GM12878 (cell line): ENCODE measurements around the gene CCDC88A. TPM values are rescaled to one million over a fixed set of nuclear protein-coding genes. Genes with fewer than 3 reads are reported as not detected.
"Not testable (repeated sequence)": the region's sequence is repeated elsewhere in the genome, so short reads cannot be mapped to it uniquely, and the experiment has no call there.

Experiments
- ATAC-seq: fragments of 200-7000 bp; cut with Tn5 transposase; 3 replicates; pipeline ENCODE4 v1.9.1; 2020; ENCODE audit warnings: mild to moderate bottlenecking, moderate library complexity
- BruUV-seq: library from RNA; stranded (reverse); fragments of 400-500 nt; replicated peaks from 2 replicates; lab custom pipeline; 2021; lab: Mats Ljungman, UMichigan
- CTCF ChIA-PET: fragments of 300-600 bp; sonication (Branson Sonifier 250); formaldehyde crosslinking; extraction: SDS; loops from one replicate; lab custom pipeline; 2021; ENCODE audit warnings: inconsistent platforms; lab: Yijun Ruan, JAX
- POLR2A ChIA-PET: fragments of 350-600 bp; formaldehyde crosslinking; extraction: SDS; loops from one replicate; lab custom pipeline; 2021; ENCODE audit warnings: inconsistent platforms; lab: Charles Lee
- RAD21 ChIA-PET: fragments of 300-600 bp; sonication (Branson Sonifier 250); formaldehyde crosslinking; loops from one replicate; lab custom pipeline; 2023; ENCODE audit warnings: antibody characterized with exemption; ENCODE audit not compliant: unreplicated experiment; lab: Charles Lee
- SMC1A ChIA-PET: fragments of 300-600 bp; sonication (Branson Sonifier 250); formaldehyde crosslinking; loops from one replicate; lab custom pipeline; 2023; ENCODE audit not compliant: unreplicated experiment, uncharacterized antibody; lab: Charles Lee
- DNase-seq: peaks from one replicate; pipeline ENCODE4 v3.0.0-alpha.2; 2011; ENCODE audit warnings: low read depth, low spot score
- FAIRE-seq: peaks from 3 replicates; lab custom pipeline; 2011; peaks lifted over from hg19 to GRCh38; lab: Jason Lieb, UNC
- H2AFZ ChIP-seq: 2 replicates; pipeline ENCODE4 v1.6.0; 2011; ENCODE audit warnings: low read depth, low read length, control low read depth; ENCODE audit not compliant: control insufficient read depth
- H3K27ac ChIP-seq: 2 replicates; pipeline ENCODE4 v1.5.1; 2011; ENCODE audit warnings: control low read depth; ENCODE audit not compliant: control insufficient read depth, insufficient read depth
- H3K27me3 ChIP-seq, 2 experiments: replicated peaks in 1 of 2; 2 replicates each; pipeline versions ENCODE4 v1.6.0 to v1.6.1; 2011; ENCODE audit warnings: low read length in 1 of 2; ENCODE audit not compliant: control insufficient read depth in 2 of 2, insufficient read depth in 2 of 2
- H3K36me3 ChIP-seq, 2 experiments: 2 replicates each; pipeline ENCODE4 v1.5.1; 2011; ENCODE audit warnings: low read length in 1 of 2; ENCODE audit not compliant: control insufficient read depth in 2 of 2, insufficient read depth in 2 of 2
- H3K4me1 ChIP-seq: 2 replicates; pipeline ENCODE4 v1.6.1; 2011; ENCODE audit warnings: mild to moderate bottlenecking, low read length, moderate library complexity, mixed read lengths; ENCODE audit not compliant: control insufficient read depth, insufficient read depth
- H3K4me2 ChIP-seq: 2 replicates; pipeline ENCODE4 v1.6.0; 2011; ENCODE audit warnings: control low read depth; ENCODE audit not compliant: control insufficient read depth, insufficient read depth
- H3K4me3 ChIP-seq: fragments of 200-600 bp; sonication (generic); 2 replicates; pipeline ENCODE4 v1.5.1; 2016
- H3K79me2 ChIP-seq: 2 replicates; pipeline ENCODE4 v1.6.0; 2011; ENCODE audit warnings: low read length; ENCODE audit not compliant: control insufficient read depth, insufficient read depth
- H3K9ac ChIP-seq: 2 replicates; pipeline ENCODE4 v1.8.0; 2011; ENCODE audit warnings: low read length, control low read depth, mixed read lengths; ENCODE audit not compliant: control insufficient read depth, insufficient read depth
- H3K9me3 ChIP-seq: replicated peaks from 3 replicates; pipeline ENCODE4 v1.5.1; 2011; ENCODE audit warnings: mild to moderate bottlenecking, low read length; ENCODE audit not compliant: control insufficient read depth, insufficient read depth
- H4K20me1 ChIP-seq: 2 replicates; pipeline ENCODE4 v1.6.0; 2011; ENCODE audit not compliant: control insufficient read depth, insufficient read depth
- MLLT1 ChIP-seq: fragments of 450-650 bp; IDR thresholded peaks from 2 replicates; pipeline ENCODE4 v1.6.1; 2016; ENCODE audit warnings: mild to moderate bottlenecking
- SPI1 ChIP-seq: IDR thresholded peaks from 2 replicates; pipeline ENCODE4 v1.6.1; 2011; ENCODE audit warnings: low read depth, mild to moderate bottlenecking, low read length, moderate library complexity, borderline replicate concordance; ENCODE audit not compliant: insufficient read depth
- WGBS: methylation state at CpG from one replicate; pipeline ENCODE4 v1.1.6; 2016; ENCODE audit warnings: low lambda C conversion rate; ENCODE audit not compliant: insufficient replicate concordance, insufficient coverage; ENCODE audit errors: missing lambda C conversion rate; 5-methylcytosine and 5-hydroxymethylcytosine counted together
- in situ Hi-C: fragments of 300-500 bp; cut with MboI; formaldehyde crosslinking; loops from 9 replicates; pipeline ENCODE4 v1.14.3; 2018; ENCODE audit warnings: mixed read lengths
- intact Hi-C: fragments of 100-400 bp; cut with micrococcal nuclease; formaldehyde crosslinking; loops from one replicate; pipeline ENCODE4 v1.14.2; 2022; ENCODE audit not compliant: unreplicated experiment
- polyA plus RNA-seq, 11 experiments: library from polyadenylated mRNA; depleted of rRNA in 4 of 11; unstranded in 6 of 11; stranded (reverse) in 5 of 11; fragments of >200 nt; fragmentation: Nextera tagmentation in 4 of 11; fragmentation: Illumina TruSeq in 1 of 11; extraction: Ambion mirVana in 4 of 11; extraction: Trizol in 1 of 11; gene quantifications; 1 replicate in 1 of 11; 2 replicates in 10 of 11; pipeline versions ENCODE4 v1.2.1 to v1.2.3, GENCODE V29; 2011 to 2016; ENCODE audit warnings: inconsistent platforms in 2 of 11, missing spikeins in 2 of 11, low read depth in 1 of 11
- total RNA-seq, 4 experiments: library from RNA; depleted of rRNA in 3 of 4; stranded (reverse); fragments of >200 nt in 3 of 4; fragmentation: Illumina TruSeq in 1 of 4; extraction: Trizol in 1 of 4; gene quantifications; 2 replicates each; pipeline versions ENCODE4 v1.2.1 to v1.2.3, GENCODE V29; 2013 to 2021

CCDC88A gene
- total and polyA plus RNA-seq, 10 of the 15 experiments (the other 5 are each of a cell fraction or from before 2014, with no cell fraction given): 1.8 to 71.6 (median 45.9) TPM

- H3K27me3 ChIP-seq, CTCF ChIA-PET, H3K9ac ChIP-seq, H3K4me2 ChIP-seq, FAIRE-seq, DNase-seq, ATAC-seq, H3K4me3 ChIP-seq, H3K9me3 ChIP-seq, H3K27ac ChIP-seq, in situ Hi-C loops, H2AFZ ChIP-seq, H3K79me2 ChIP-seq, H3K36me3 ChIP-seq, H3K4me1 ChIP-seq, H4K20me1 ChIP-seq, SMC1A ChIA-PET, intact Hi-C loops, RAD21 ChIA-PET, POLR2A ChIA-PET, BruUV-seq: not testable (repeated sequence)
- WGBS: 94% methylated on average over 2 of the region's 2 CpGs
These were observed 145.3 kb downstream of the CCDC88A start for GRCh38 chr2:55274346-55274745.

DNA sequence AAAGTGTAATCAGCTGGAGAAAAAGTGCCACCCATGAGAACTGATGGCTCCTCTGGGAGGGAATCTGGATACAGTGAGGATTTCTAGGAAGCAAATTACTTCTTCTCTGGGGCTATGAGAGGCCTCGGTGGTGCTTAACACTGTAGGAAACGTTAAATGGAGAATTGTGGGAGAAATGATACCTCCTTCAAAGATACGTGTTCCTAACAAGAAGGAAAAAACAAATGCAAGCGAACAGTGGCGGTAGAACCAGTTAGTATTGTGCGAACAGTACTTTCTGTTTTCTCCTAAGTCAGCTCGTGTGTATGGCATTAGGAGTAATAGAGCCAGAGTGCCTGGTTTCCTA, 150.0 kb downstream of the CCDC88A start:
- Histone ChIP-seq H3K9me3 (no peaks in the 10 kb centered on the region), H3K4me1 (no peaks in the 10 kb centered on the region), H3K27ac (peak overlapping the region; percentile 83), H3K27me3 (no peaks in the 10 kb centered on the region), H3K79me2 (peaks cover 11% of the 10 kb centered on the region), H3K36me3 (peaks cover 0 to 8% of the 10 kb centered on the region in 2 experiments; a peak in 1 of 4 replicates), H3K4me2 (peak overlapping the region; percentile 99), H3K9ac (peak overlapping the region; percentile 98), H2AFZ (peak overlapping the region; percentile 98), H3K4me3 (peak overlapping the region; percentile 85), H4K20me1 (no peaks in the 10 kb centered on the region)
- 37% methylated on average over 7 of the region's 7 CpGs for WGBS
- no peak for TF ChIP-seq SPI1
- peak; percentile 98 for TF ChIP-seq MLLT1
- SMC1A ChIA-PET: interaction anchor here (1.0 to 2.4 kb wide), 7 partner anchors 8 to 67 kb away, joined by 3 to 9 read pairs (median 3); no protein-coding TSS in a partner anchor
- DNase-seq (no peak), FAIRE-seq (no peak), ATAC-seq (peak; percentile 6; the same call in 1 of the 3 replicates)
- intact Hi-C loops: loop anchor here (1.0 to 5.0 kb wide), 2 partner anchors 12 to 37 kb away; partner anchors contain the start of genes CLHC1 and RPS27A
- BruUV-seq: TSS peak; percentile 96
- in situ Hi-C loops: no loop called here
- CTCF ChIA-PET: interaction anchor here (0.7 to 1.4 kb wide), 4 partner anchors 9 to 162 kb away, joined by 3 read pairs; no protein-coding TSS in a partner anchor
- RAD21 ChIA-PET: interaction anchor here (0.7 to 1.1 kb wide), 4 partner anchors 10 to 52 kb away, joined by 3 read pairs; no protein-coding TSS in a partner anchor
- POLR2A ChIA-PET: interaction anchor here (0.6 to 1.2 kb wide), 8 partner anchors 12 to 332 kb away, joined by 3 to 8 read pairs (median 3); partner anchors contain the start of genes CLHC1 and RPS27A
